Psoas muscle (tissue), 8 donors: Measurements from ENCODE around the gene GRK3. TPM values are rescaled to one million over a fixed set of nuclear protein-coding genes. Genes with fewer than 3 reads are reported as not detected.
"Not testable (repeated sequence)": the region's sequence is repeated elsewhere in the genome, so short reads cannot be mapped to it uniquely, and the experiment has no call there.

ENCODE experiments used
- ATAC-seq, 4 donors: fragments of 200-7000 bp; cut with Tn5 transposase; one replicate each; pipeline ENCODE4 v1.9.1; 2020; ENCODE audit warnings: moderate library complexity in 3 of 4, mild to moderate bottlenecking in 2 of 4
- DNase-seq, 2 donors: peaks; one replicate each; pipeline ENCODE4 v3.0.0-alpha.2; 2020
- H3K27ac ChIP-seq: fragments of 200-600 bp; one replicate; pipeline ENCODE4 v1.8.0; 2022
- H3K27me3 ChIP-seq, 3 donors: fragments of 200-600 bp in 1 of 3; one replicate each; pipeline versions ENCODE4 v1.6.1 to v1.8.0; 2013 to 2022; ENCODE audit warnings: low read length in 2 of 3, mild to moderate bottlenecking in 2 of 3, moderate library complexity in 1 of 3; ENCODE audit not compliant: insufficient read depth in 3 of 3
- H3K36me3 ChIP-seq, 2 donors: fragments of 200-600 bp in 1 of 2; one replicate each; pipeline versions ENCODE4 v1.6.1 to v1.8.0; 2013 to 2022; ENCODE audit warnings: low read depth in 1 of 2, mild to moderate bottlenecking in 1 of 2, moderate library complexity in 1 of 2; ENCODE audit not compliant: insufficient read depth in 1 of 2
- H3K4me1 ChIP-seq: fragments of 200-600 bp; one replicate; pipeline ENCODE4 v1.8.0; 2022
- H3K4me3 ChIP-seq: fragments of 200-600 bp; one replicate; pipeline ENCODE4 v1.8.0; 2022; ENCODE audit warnings: mild to moderate bottlenecking
- H3K9me3 ChIP-seq: fragments of 200-600 bp; one replicate; pipeline ENCODE4 v1.8.0; 2022
- CTCF ChIP-seq: fragments of 200-600 bp; IDR thresholded peaks from one replicate; pipeline ENCODE4 v1.8.0; 2022; ENCODE audit warnings: antibody characterized with exemption
- WGBS, 3 donors: extraction: QIAGEN DNeasy Blood & Tissue Kit; methylation state at CpG; one replicate each; pipeline versions ENCODE4 v1.1.6 to v1.1.7; 2013; 5-methylcytosine and 5-hydroxymethylcytosine counted together
- intact Hi-C, 2 donors: fragments of 100-400 bp; cut with DNase I; formaldehyde crosslinking; loops; one replicate each; pipeline versions ENCODE4 v1.11.0 to v1.14.2; 2022
- polyA plus RNA-seq, 3 donors: library from polyadenylated mRNA; stranded (reverse); fragments of 200-250 nt; gene quantifications; one replicate each; pipeline ENCODE4 v1.2.3, GENCODE V29; 2013
- total RNA-seq, 4 donors: library from RNA; stranded (reverse); fragmentation: NEBNext Ultra II Directional in 2 of 4; extraction: Animal tissue kit (Norgen Biotek cat#: 25700) in 2 of 4; gene quantifications; one replicate each; pipeline versions ENCODE4 v1.2.1 to v1.2.4, GENCODE V29; 2021 to 2023
- donor health status: healthy with polysubstance abuse.
- donor health status: DM: no; HTN: no; CAD: no; lungs with moderate emphysema.
- donor health status: Bipolar disorder and iron deficiency.
- donor health status: healthy.
- donor health status: DM: yes; HTN: yes; CAD: no.
- donor health status: DM: no; HTN: no; CAD: no.
- donor health status: DM: no; HTN: no; CAD: no.
- donor health status: DM: yes; HTN: yes; CAD: no.

Gene GRK3
- total and polyA plus RNA-seq, 7 donors = 0.17 to 2.0 (median 1.3) TPM

DNA sequence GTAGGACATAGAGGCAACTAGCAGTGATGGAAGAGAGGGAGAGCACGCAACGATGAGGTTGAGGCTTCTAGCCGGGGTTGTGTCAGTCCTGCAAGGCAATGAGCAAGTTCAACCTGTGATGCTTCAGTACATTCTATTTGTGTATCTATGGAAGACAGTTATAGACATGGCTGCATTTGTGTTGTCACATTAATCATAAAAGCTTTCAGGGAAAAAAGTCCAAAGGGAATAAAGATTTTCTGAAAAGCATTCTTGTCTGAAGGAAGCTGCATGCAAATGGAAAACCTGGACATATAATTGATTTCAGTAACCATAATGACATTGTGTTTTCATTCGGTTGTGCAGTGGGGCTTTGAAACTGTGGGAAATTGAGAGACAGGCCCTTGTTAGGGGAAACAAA, 32.8 kb upstream of the GRK3 start:
- H3K36me3 ChIP-seq, H3K4me1 ChIP-seq, H3K4me3 ChIP-seq, DNase-seq, intact Hi-C loops, H3K9me3 ChIP-seq, ATAC-seq, H3K27ac ChIP-seq, H3K27me3 ChIP-seq: not testable (repeated sequence)
- 63 to 90% (median 81%) methylated on average over 2 to 4 of the region's 4 CpGs for WGBS, 3 donors

GRCh38 chr22:25534724-25535123, 29.8 kb upstream of the GRK3 start:
- Histone ChIP-seq H3K27me3 (no peaks in the 10 kb centered on the region), H3K27ac (no peak overlapping the region), H3K9me3 (no peaks in the 10 kb centered on the region), H3K4me3 (no peak overlapping the region), H3K36me3 (no peaks in the 10 kb centered on the region), H3K4me1 (no peaks in the 10 kb centered on the region)
- intact Hi-C loops = no loop called here
- WGBS, 3 donors = 94 to 98% (median 95%) methylated on average over 3 of the region's 3 CpGs
- no peak for DNase-seq
- TF ChIP-seq CTCF = no peak
- no peak for ATAC-seq

- 12 to 24% (median 23%) methylated on average over 4 of the region's 4 CpGs for WGBS, 3 donors
- intact Hi-C loops = no loop called here
- H3K27me3 ChIP-seq = no peaks in the 10 kb centered on the region
These were observed 27.9 kb upstream of the GRK3 start for GRCh38 chr22:25536589-25536988.

DNA sequence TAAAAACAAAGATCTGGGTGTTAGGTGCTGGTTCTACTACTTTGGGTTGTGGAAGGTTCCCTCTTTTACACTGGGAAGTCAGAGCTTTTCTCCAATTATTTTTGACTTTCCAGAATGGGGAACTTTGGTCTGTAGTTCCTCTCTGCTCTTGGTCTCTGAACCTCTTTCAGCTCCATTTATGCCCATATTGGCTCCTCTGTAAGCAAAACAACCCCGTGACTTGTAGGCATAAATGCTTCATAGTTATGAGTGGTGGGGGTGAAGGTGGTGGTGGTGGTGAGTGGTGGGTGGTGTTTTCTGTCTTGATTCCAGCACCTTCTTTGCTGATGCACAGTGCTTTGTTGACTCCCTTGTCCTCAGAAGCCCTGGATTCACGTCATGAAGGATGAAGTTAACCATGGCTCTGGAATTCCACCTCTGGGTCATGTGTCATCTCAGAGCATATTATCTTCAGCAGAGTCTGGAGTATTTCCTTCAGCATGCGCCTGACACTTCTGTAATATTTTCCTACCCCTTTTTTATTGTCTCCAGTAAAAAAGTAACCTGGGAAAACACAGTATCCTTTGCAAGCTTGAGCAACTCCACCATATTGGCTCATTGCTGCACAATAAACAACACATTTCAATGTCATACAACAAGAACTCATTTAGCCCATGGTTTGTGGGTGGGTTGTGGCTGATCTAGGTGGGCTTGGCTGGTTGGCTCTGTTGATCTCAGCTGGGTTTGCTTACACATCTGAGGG, 24.1 kb upstream of the GRK3 start:
- Histone ChIP-seq H3K4me1 (no peaks in the 10 kb centered on the region), H3K36me3 (no peaks in the 10 kb centered on the region), H3K9me3 (no peaks in the 10 kb centered on the region), H3K27ac (no peak overlapping the region), H3K27me3 (no peaks in the 10 kb centered on the region), H3K4me3 (no peak overlapping the region)
- no peak for TF ChIP-seq CTCF
- intact Hi-C loops = no loop called here
- ATAC-seq = no peak
- 68 to 83% (median 73%) methylated on average over 3 of the region's 3 CpGs for WGBS, 3 donors
- DNase-seq = no peak

More at GRCh38 chr22:25536589-25536988, 27.9 kb upstream of the GRK3 start:
- H3K27ac ChIP-seq = no peak overlapping the region
- H3K36me3 ChIP-seq = no peaks in the 10 kb centered on the region
- no peaks in the 10 kb centered on the region for H3K4me1 ChIP-seq
- ATAC-seq (no peak), DNase-seq (no peak)
- no peak for TF ChIP-seq CTCF
- no peaks in the 10 kb centered on the region for H3K9me3 ChIP-seq
- H3K4me3 ChIP-seq = no peak overlapping the region

DNA sequence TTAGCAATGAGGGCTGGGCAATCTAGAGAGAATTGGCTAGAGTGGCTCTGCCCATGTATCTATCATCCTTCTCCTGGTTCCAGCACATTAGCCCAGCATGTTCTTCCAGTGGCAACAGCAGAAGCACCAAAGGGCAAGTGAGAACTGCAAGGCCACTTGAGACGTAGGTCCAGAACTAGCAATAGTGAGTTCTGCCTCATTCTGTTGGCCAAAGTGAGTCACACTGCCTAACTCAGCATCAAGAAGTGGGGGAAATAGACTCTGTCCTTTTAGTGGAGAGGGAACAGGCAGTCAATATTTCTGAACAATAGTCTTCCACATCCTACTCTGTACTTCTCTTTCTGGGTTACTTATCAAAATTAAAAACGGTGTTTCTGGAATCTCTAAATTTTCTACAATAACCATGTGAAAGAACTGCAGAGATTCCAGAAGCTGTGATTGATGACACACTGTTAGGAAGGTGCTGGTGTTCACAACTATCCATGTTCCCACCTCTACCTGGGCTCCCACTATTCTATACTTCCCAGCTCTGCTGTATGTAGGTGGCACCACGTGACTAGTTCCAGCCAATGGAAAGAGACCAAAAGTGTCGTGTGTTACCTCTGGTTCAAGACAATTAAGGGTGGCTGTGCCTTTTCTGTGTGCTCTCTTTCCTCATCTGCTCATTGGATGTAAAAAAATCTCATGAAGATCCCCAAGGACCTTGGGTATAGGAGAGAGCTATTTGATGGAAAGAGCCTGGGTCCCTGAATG, 23.4 kb upstream of the GRK3 start:
- intact Hi-C loops = no loop called here
- Histone ChIP-seq H3K27ac (no peak overlapping the region), H3K36me3 (no peaks in the 10 kb centered on the region), H3K4me1 (no peaks in the 10 kb centered on the region), H3K27me3 (no peaks in the 10 kb centered on the region), H3K4me3 (no peak overlapping the region), H3K9me3 (no peaks in the 10 kb centered on the region)
- 86 to 91% (median 91%) methylated on average over 4 of the region's 4 CpGs for WGBS, 3 donors
- TF ChIP-seq CTCF = no peak
- no peak for DNase-seq
- ATAC-seq = no peak
